GM18499 (cell line): Measurements from ENCODE around the gene ZNF385D.

Experiments used
- ATAC-seq: cut with Tn5 transposase; IDR thresholded peaks from one replicate; pipeline ENCODE4 v1.9.1; 2021; ENCODE audit warnings: moderate number of reproducible peaks; ENCODE audit not compliant: insufficient read depth, unreplicated experiment

Gene ZNF385D

DNA sequence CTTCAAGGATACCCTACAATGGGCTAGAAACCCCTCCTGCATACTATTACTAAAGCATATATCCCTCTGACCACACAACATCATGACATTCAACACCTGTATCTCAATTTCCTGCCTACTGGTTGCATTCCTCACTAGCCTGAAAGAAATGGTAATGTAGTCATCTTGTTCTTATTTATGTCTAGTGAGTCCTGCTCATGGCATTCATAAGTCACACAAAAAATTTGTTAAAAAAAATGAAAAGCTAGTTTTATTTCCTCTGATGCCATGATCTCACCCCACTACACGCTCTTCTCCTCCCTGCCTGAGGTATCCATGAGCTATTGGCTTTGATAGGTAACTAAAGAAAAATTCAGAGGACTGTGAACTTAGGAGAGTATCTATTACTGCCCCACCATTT lies 284.5 kb downstream of the ZNF385D start:
- ATAC-seq: no peak

DNA sequence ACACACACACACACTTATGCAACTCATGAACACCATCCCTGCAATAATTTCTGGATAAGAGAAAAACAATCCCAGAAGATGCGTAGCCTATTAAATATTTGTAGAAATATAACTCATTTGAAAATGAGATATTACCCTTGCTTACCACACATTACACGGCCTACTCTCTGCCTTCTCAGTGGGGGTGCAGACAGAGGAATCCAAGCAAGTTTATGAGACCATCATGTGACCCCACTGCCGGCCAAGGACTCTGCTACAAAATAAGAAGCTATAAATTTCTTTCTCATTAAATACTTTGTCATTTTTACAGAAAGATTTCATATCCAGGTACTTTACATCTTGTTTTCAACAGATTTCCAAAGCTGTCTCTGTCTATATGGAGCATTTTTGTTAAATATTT lies 286.3 kb downstream of the ZNF385D start:
- no peak for ATAC-seq

GRCh38 chr3:21463319-21463718 lies 287.7 kb downstream of the ZNF385D start:
- ATAC-seq: no peak

GRCh38 chr3:21462141-21462540 lies 288.9 kb downstream of the ZNF385D start:
- no peak for ATAC-seq

GRCh38 chr3:21457084-21457483 lies 293.9 kb downstream of the ZNF385D start:
- no peak for ATAC-seq

DNA sequence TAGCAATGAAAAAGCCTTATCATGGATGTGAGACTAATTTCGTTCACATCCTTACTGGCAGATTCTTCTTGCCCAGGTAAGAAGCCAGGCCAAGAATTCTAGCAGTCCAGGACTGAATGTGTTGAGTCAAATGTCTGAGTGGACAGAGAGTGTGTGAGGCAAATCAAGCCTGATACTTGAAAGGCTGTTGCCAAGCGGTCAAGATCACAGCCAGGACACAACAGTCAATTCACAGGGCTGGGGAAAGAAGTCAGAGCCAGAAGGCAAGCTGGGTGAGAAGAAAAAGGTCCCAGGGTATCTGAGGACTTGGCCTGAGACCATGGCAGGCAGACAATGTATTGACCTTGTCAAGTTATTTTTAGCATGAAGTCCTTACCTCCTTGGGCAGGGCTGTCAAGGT lies 301.3 kb downstream of the ZNF385D start:
- no peak for ATAC-seq

DNA sequence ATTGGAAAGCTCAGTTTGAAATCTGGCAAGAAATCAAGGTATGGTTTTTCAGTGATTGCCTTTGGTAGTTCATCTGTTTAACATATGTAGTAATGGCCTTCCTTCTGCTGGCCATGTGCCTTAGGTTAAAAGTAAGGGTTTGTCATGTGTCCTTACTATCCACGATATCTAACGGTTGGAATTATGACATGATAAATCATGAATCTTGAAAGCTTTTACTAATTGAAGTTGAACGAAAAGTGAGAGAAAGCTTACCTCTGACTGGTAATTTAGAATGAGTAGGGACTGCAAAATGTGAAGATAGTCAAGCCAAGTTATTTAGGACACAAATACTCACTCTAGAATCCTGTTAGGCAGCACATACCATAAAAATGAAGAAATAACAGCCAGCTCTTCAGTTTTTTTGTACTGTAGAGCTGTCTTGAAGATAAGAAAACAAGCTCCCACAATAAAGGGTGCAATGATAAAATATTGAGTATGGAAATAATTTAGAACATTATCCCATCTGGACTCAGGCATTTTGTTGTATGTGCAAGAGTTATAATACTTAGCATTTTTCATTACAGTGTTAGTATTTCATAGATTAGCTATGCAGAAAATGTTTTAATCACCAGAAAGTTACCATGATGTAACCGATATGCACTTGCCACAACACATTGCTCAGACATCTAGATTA lies 303.4 kb downstream of the ZNF385D start:
- no peak for ATAC-seq

DNA sequence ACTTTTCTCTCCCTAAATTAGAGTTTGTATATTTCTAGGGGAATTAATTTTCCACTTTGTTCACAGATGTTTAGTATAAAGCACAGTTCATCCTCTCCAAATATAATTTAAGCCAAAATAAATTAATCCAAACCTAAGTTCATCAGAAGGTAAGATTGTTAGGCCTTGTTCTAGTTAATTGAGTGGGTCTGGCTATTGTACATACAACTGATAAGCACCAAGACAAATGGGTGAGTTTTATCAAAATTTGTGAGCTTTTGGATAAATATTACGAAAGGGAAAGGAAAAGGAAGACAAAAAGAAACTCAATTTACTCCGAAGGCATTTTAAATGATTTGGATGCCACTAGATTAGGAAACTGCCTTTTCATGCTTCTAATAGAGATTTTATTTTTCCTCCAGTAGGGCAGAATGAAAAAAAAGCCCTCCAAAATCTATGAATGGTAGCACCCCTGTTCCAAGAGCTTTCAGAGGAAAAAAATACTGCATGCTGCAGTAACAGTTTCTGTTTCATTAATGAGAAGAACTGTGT lies 304.0 kb downstream of the ZNF385D start:
- ATAC-seq: no peak

- no peak for ATAC-seq
These were observed 305.0 kb downstream of the ZNF385D start for GRCh38 chr3:21446027-21446426.

DNA sequence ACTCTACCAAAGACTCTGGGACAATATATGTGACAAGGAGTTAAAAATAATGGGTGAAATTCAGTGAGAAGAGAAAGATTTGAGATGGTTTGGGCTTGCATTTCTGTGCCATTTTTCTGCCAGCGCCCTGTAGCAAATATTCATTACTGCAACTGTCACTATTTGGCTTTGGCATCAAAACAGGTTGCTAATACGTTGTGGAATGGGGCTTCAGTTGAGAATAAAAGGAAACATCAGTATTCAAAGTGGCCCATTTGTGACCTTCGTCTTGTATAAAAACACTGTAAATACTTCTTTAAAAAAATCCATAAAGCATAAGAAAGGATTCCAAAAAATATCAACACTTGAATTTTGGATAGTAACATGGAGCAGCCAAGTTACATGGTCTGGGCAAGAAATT lies 309.2 kb downstream of the ZNF385D start:
- ATAC-seq: no peak

DNA sequence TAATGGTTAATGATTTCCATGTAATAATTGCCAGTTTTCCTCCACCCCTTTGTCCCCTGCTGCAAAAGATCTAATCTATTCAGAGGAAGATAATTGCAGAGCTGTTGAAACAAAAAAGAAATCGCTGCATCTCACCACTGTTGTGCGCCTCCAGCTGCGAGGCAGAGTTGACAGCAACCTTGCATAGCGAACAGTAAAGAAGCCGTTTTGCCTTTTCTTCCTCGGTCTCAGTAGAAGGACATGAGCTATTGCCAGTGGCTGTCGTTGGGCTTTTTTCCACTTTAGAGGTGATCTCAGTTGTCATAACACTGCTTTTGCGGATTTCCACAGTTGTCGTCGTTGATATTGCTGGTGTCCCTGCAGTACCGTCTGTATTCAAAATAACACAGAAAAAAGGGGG lies 314.2 kb downstream of the ZNF385D start:
- no peak for ATAC-seq

- ATAC-seq: no peak
These were observed 315.1 kb downstream of the ZNF385D start for GRCh38 chr3:21435871-21436270.

DNA sequence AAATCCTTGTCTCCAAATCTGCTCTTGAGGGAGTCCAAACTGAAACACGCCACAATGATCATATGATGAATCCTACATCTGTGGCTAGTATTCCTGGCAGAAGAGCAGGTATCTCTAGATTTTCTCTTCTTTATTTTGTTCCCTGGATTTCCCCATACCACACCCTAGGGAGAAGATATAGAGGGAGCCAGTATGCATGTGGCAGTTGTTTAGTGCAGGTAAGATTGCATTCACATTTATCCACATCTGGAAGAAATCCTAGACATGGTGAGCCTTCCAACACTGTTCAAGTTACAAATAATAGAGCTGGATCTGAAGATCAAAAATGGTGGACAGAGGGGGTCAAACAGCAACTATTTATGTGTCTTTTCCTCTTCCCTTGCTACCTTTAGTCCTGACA lies 316.7 kb downstream of the ZNF385D start:
- ATAC-seq: no peak

DNA sequence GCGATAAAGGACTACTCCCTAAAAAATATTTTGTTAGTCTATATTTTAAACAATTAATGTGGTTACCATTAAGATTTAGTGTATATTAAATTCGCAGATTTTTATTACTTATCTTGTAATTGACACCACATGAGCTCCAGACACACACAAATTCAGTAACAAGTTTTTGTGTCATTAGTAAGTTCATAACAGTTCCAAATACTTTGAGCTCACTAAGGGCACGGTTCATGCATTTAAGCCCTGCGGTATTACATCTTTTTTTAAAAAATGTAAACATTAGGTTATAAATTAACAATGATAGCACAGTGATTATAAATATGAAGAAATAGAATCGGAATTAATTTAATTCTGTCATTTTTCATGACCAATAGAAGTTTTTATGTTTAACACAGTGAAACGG lies 317.3 kb downstream of the ZNF385D start:
- no peak for ATAC-seq

- no peak for ATAC-seq
These were observed 324.1 kb downstream of the ZNF385D start for GRCh38 chr3:21426920-21427319.

DNA sequence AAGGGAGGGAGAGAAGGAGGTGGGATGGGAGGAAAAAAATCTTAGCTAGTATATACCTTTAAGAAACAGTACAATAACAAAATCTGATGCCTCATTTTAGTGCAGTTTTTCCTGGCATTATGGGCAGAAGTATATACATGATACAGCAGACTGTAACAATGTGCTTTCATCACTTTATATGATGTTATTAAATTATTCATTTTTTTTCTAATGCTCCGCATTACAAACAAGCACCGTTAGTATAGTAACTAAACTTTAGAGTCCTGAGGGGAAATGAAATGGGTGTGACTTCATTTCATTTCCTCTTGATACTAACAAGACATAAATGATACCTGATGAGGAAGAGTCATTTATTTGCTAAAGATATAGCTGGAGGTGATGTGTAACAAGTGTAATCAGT lies 325.3 kb downstream of the ZNF385D start:
- no peak for ATAC-seq

- no peak for ATAC-seq
These were observed 329.9 kb downstream of the ZNF385D start for GRCh38 chr3:21421096-21421495.

DNA sequence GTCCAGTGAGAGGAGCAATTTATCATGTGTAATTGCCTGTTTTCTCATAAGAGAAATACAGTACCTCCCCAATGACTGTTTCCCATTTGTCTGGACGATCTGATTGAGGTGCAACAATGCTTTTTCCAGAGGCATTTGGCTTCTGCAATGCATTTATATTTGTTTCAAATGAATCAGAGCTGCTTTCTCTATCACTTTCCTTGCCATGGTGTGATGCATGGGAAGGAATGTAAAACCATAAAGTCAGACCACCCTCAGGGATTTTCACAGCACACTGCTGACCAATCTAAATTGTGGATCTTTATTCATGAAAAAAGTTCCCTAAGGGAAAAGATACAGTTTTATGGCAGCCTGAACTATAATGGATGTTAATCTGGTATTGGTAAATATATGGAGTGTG lies 333.0 kb downstream of the ZNF385D start:
- ATAC-seq: no peak

- ATAC-seq: no peak
These were observed 336.5 kb downstream of the ZNF385D start for GRCh38 chr3:21414506-21414905.

DNA sequence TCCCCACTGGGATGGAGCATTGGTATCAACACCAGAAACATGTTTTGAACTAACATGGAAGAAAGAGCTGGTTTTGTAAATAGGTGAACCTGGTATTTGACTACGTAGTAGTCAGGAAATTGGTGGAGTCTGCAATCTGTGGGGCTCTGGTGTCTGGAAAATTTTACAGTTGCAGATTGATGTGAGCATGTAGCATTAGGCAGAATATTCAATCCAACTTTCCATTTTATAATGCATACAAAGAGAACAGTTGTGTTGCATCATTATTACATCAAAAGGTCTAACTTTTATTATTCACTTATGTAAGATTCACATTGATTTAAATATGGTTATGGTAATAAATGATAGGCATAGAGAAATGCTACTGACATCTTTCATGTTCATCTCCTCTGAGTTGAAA lies 340.0 kb downstream of the ZNF385D start:
- no peak for ATAC-seq

GRCh38 chr3:21409401-21409800 lies 341.6 kb downstream of the ZNF385D start:
- ATAC-seq: no peak

- no peak for ATAC-seq
These were observed 343.3 kb downstream of the ZNF385D start for GRCh38 chr3:21407743-21408142.
